Tongue (tissue), 2 donors: ENCODE measurements around the gene SARDH. TPM values are rescaled to one million over a fixed set of nuclear protein-coding genes. Genes with fewer than 3 reads are reported as not detected.
"Not testable (repeated sequence)": the region's sequence is repeated elsewhere in the genome, so short reads cannot be mapped to it uniquely, and the experiment has no call there.

Experiments used
- DNase-seq: peaks from one replicate; pipeline ENCODE4 v3.0.0-alpha.2; 2015
- total RNA-seq: library from RNA; depleted of rRNA; stranded (reverse); fragments of >200 nt; gene quantifications from one replicate; pipeline ENCODE4 v1.2.3, GENCODE V29; 2014

The SARDH gene
- total RNA-seq, 1 donor from 2014 or later, result 8.0 TPM

DNA sequence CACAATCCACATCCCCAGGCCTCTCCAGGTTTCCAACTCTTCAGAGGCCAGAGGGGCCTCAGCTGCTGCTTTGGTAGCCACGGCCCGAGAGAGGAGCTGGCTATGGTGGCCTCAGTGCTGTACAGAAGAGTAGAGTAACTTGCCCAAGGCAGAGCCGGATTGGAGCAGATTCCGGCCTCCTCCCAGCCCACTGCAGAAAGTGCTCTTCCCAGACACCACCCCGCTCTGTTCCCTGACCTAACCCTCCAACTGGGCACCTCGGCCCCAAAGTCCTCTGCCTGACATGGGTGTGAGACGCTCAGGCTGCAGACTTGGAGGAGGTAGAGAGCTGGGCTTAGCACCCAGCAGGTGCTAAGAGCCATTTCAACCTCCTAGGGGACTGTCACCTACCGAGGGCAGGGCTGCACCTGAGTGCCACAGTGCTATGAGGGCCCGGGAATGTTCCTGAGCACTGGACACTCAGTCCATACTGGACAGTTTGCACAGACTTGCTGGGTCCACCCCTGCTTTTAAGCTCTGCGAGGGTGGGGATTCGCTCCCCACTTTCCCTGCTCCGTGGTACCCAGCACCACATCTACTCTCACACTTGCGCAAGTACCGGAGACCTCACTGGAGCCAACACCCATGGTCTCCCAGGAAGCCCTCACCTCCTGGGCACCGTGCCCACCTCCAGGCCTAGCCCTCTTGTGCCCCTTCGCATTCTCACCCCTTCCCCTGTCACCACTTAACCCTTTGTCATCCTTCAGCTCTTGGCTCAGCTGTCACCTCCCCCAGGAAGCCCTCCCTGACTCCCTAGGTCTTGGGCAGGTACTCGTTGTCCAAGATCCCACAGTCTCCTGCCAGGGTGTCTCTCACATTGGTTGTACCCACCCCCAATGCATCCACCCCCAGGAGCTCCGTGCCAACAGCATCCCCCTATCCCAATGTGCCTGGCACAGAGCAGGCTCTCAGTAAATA is 52.2 kb downstream of the SARDH start:
- no peak for DNase-seq

DNA sequence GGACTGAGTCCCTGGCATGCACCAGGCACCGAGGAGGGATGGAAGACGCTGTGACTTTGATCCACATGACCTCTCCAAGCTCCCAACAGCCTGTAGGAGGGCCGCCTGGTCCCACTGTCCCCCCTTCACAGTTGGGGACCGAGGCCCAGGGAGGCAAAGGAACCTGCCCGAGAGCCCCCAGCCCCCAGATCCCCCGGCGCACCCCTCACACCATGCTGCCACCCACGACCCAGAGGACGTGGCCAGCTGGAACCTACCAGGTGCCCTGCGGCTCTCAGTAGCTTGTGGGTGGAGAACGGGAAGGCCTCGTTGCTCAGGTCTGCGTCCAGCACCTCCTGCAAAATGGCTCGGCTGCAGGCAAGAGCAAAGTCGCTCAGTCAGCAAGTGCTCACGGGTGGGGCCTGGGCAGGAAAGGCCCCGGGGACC is 53.2 kb downstream of the SARDH start:
- DNase-seq, result no peak

DNA sequence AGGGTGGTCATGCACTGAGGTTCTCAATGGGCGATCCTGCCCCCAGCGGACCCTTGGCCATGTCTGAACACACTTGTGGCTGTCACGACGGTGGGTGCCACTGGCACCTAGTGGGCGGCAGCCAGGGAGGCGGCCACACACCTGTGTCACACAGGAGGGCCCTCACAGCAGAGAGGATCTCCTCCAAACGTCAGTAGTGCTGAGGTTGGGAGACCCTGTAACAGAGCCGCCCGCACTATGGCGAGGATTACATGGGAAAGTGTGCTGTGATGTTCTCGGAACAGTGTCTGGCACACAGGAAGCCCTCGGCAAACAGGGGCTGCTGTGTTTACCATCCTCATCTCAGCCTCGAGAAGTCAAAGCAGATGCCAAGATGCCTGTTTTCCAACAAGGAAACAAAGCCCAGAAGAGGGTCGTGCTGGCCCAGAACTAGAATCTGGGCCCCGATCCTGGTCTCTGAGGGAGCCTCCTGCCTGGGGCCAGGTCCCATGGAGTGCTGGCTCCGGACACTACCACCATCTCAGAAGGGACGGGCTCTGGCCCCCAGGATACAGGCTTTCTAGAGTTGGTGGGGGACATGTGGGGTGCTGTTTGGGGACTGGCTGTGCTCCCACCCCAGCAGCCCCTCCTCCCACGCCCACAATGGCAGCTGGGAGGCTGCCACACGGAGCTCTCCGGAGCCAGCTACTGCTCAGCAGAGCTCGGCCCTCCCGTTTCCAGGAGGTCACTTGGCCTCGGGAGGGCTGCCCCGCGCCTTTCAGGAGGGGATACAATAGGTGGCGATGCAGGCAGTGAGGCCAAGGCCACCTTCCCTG is 53.8 kb downstream of the SARDH start:
- no peak for DNase-seq

DNA sequence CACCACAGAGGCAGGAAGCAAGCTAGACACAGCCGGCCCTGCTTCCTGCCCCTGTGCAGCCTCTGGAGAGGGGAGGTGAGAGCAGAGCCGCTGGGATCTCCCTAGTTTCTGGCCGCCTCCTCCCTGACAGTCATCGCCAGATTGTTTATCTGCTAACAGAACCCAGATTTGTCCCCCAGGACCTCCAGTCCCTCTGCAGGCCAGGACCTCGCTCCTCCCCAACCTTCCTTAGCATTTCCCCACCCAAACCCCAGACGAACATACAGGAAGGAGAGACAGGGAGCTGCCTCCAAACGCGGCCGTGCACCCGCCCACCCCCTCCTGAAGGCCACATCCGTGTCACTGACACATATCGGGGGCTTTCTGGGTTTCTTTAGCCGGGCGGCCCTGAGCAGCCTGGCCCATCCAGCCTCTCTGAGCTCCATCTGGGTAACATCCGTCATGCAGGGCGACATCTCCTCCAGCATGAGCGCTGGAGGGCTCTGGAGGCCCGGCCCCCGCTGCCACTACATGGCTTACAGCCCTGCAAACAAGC is 54.5 kb downstream of the SARDH start:
- peak; percentile 50 for DNase-seq

DNA sequence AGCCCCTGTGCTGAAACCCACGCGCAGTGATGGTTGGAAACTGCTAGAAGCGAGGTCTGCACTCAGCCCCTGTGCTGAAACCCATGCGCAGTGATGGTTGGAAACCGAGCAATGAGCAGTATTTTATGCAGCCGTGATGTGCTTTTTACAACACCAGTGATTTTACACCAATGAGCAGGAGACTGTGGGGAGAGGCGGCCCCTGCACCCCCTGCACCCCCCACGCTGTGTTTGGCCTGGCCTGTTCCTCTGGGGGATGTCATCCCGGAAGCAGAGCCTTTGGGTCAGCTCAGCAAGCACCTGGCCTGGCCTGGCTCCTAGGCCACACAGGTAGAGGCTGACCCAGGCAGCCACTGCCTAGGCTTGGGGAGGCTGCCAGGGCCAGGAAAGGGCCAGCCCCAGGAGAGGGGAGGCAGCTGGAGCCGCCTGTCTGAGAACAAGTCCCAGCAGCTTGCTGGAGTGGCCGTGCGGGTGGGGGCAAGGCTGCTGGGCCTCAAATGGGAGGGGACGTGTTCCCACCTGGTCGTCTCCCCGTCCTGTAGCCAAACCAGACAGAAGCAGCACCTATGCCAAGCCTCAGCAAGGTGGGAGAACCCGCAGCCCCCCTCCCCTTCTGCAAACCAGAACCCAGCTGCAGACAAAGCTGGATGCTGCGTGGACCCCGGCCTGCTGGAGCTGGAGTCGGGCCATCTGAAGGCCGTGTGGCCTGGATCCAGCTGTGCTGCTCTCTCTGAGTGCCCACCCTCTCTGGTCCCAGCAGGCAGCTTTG is 55.1 kb downstream of the SARDH start:
- peak; percentile 65 for DNase-seq

DNA sequence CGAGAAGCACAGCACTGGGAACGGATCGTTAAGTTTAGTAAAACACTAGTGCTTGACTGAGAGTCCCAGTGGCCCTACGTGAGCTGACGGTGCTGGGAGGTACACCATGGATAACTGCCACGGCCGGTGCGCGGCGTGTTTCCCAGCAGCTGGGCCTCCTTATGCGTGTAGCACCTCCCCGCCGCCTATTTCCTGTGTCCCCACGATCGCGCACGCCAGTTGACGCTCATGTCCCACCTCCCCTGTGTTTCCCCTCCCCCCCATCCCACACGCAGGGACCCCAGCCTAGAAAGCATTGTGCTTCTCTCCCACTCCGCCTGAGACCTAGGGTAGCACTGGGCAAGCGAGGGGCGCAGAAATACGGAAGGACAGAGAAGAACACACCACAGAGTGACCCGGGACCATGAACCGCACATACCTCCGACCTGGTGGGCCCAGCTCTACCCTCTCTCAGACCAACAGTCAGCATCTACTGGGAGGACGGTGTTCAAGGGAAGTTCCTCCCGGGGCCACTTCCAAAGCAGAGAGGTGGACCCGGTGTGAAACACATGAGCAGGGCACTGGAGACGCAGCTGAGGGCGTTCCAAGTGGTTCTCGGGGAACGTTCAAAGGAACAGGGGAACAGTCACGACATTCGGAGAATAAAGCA is 56.4 kb downstream of the SARDH start:
- DNase-seq, result no peak

DNA sequence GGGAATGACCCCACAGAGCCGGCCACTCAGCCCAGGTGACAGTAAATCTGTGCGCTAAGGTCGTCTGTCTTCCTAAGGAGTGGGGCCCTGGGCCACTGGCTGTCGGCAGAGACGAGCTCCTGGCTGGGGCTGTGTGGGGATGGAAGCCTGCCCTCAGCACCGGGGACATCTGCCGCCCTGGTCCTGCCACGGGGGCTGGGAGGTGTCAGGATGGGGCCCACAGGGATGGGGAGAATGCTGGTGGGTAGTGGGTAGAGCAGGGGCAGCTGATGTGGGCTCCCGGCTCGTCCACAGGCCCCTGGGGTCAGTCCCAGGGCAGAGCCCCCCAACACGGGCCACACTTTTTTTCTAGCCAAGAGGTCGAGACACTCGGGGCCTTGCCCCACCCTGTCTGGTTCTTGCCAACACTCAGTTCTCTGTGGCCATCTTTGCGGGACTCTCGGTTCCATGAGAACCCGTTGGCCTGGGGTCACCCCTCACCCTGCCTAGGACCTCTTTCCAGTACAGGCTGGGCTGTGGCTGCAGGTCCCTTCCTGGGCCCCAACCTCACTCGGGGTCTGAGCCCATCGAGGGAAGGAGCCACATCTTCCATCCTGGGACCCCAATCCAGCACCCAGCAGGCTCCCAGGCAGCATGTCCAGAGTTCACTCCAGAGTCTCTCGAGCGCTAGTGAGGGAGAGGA is 57.0 kb downstream of the SARDH start:
- no peak for DNase-seq

DNA sequence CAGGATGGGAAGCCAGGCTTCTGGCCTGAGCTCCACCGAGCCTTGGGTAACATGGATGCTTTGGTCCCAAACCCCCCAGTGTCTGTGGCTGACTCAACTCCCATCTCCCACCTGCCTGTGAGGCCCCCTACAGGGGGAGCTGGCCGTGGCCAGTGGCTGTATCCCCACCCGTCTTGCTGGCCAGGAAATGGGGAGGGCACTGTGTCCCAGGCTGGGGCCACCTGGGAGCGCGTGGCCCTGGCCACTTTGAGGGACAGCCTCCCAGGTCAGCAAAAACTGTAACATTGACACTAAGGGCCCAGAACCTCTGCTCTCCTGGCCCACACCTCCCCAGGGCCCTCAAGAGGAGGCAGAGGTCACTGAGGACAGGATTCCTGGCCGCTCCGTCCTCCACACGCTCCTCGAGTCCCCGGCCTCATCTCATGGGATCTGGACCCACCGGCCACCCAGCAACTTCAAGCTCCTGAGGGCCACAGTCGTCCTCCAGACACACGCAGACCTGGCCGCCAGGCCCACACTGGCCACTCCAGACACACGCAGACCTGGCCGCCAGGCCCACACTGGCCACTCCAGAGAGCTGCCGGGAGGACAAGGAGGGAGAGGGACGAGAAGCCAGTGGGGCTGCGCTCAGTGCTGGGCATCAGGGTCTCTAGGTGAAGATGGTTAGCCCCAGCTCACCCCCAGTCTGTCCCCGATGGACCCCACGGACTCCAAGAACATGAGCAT is 57.7 kb downstream of the SARDH start:
- DNase-seq, result no peak

DNA sequence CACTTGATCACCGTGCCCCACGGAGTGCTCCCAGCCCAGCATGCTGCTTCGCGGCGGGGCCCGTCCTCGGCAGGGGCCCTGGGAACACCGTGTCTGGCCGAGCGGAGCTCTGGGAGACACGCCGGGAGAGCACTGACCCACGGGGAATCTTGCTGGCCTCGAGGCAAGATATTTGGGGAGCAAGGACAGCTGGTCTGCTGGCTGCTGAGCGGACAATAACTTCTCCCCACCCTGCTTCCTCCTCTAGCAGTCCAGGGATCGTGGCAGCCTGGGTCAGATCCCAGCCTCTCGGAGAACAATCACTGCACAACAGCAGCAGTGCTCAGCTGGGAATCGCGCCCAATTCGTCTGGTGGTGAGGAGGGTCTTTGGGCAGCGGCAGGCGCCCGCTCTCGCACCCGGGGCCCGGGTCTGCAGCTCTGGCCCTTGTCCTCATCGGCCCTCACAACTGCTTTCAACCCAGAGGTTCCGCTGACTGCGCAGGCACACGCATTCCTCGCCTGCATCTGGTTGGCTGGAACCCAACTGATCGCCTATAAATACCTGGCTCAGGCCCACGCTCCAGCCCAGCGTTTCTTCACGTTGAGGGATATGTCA is 58.6 kb downstream of the SARDH start:
- DNase-seq, result no peak

DNA sequence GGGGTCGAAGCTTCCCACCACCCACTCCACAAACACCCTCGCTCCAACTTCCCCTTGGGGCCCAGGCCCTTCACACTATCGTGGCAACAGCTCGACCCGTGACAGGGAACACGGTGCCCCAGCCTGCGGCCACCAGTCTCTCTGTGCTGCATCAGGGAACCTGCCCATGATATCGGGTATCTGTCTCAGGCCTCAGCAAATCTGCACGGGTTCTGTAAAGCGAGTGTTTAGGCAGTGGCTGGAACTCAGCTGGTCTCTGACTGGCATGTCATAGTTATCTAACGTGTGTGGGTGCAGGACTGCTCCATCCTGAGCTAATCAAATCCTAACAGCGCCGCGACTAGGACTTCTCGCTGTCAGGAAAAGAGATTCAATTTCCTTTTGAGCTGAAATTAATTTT is 59.1 kb downstream of the SARDH start:
- no peak for DNase-seq

DNA sequence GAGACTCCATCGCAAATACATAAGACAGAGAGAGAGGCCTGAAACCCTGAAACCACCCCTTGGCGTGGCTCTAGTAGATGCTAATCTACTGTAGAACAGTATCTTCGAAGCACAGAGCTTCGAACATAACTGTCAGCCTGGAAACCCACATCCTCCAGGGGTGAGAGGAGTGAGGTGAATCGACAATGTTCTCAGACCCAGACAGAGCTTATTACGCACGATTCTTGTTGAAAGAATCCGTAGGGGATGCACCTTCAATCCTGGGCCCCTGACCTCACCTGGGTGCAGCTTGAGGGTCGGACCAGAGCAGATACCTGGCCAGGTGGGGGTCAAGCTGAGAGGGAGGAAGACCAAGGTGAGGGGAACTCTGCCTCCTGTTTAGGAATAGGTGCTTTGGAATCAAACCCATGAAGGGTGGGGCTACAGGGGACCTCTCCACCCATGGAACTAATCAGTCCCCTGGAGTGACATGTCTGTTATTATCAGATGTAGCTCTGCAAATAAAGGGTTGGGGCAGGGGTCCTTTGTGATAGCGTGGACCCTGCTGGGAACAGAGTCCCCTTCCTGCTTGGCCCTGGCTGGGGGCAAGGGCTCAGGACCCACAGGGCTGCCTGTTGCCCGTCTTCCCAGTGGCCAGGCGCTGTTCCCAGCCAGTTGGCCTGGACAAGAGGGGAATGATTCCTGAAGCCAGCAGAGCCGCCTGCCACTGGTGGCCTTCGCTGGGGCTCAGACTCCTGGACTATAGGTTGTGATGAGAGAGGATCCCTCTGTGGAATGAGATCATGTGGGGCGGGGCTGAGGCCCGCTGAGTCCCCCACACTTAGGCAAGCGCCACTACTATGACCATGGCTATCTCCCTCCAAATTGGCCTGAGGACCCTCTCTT is 60.8 kb downstream of the SARDH start:
- no peak for DNase-seq

DNA sequence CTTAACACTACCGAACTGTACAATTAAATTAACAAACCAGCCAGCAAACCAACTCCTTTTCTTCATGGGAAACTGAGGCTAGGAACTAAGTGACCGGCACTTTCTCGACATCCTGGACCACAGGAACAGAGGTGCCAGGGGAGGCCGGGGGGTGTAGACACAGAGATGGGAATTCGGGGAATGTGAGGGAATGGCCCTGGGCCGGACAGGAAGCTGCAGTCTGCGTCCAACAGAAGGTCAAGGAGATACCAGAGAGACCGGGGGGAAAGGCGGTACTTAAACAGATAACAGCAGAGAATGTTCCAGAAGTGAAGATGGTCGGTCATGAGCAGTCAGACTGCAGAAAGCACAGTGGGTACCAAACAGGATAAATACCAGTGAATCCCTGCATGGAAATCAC is 61.7 kb downstream of the SARDH start:
- DNase-seq, result no peak

DNA sequence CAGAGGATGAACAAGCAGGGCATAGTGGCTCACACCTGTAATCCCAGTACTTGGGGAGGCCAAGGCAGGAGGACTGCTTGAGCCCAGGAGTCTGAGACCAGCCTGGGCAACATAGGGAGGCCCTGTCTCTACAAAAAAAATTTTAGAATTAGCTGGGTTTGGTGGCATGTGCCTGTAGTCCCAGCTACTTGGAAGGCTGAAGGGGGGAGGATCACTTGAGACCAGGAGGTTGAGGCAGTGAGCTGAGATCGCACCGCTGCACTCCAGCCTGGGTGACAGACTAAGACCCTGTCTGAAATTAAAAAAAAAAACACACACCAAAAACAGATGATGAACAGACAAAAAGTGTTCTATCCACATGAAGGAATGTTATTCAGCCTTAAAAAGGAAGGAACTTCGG is 62.4 kb downstream of the SARDH start:
- DNase-seq, result not testable (repeated sequence)

DNA sequence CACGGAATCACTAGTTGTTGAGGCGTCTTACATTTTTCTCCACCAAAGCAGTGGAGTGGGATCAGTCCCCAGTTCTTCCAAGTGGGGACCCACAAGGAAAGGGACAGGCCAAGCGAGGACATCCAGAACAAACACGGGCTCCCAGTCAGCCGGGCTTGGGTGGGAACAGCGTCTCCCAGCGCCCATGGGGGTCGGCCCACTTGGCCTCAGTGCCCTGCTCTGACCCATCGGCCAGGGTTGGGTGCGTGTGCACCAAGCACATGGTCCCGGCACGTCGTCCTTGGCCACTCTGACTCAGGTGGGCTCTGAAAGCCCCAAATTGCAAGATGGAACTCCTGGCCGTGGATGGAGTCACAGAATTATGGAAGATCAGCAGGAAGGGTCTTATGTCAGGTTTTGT is 64.1 kb downstream of the SARDH start:
- DNase-seq, result no peak

DNA sequence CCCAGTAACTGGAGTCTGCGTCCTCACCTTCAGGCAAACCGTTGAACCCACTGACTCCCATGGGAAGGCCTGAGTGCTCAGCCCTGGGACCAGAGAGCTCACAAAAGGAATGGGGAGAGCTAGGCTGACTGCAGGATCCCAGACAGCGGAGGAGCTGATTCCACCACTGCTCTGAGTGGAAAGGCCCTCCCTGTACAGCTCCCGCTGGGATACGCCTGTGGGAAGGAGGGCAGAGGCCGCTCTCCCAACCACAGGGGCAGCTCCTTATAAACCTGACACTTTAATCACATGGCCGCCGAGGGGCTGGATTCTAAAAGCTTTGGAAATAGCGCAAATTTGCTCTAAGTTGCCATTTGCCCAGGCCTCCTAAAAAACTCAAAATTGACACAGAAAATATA is 64.9 kb downstream of the SARDH start:
- peak; percentile 35 for DNase-seq

DNA sequence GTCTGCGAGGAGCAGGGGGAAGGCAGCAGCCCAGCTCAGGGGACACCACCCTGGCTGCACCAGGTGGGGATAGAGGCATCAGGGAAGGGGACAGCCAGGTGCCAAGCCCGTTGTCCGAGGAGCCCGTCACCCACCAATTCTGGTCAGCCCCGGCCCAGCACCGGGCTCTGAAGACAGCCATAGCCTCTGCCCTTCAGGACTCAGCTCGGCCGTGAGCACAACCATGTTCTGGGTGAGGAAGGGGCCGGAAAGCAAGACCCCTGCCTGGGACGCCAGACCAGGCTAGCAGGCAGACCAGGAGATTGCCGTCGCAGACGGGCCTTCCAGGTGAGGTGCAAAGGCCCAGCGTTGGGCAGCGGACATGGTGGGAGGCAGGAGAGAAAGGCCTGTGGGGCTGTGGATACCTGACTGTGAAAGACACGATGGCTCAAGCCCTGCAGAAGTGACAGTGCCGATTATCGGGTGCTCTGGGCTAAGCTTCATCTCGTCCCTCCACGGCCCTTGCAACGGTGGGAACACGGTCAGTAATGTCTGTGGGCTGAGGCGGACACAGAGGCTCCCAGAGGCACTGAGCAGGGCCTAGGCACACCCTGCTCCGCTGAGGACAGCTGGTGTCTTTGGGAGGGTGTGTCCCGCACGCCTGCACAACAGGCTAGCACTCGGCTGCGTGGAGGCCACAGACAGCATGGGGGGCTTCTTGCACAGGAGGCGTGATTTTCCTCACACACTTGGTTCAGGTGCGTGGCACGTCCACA is 65.5 kb downstream of the SARDH start:
- no peak for DNase-seq

DNA sequence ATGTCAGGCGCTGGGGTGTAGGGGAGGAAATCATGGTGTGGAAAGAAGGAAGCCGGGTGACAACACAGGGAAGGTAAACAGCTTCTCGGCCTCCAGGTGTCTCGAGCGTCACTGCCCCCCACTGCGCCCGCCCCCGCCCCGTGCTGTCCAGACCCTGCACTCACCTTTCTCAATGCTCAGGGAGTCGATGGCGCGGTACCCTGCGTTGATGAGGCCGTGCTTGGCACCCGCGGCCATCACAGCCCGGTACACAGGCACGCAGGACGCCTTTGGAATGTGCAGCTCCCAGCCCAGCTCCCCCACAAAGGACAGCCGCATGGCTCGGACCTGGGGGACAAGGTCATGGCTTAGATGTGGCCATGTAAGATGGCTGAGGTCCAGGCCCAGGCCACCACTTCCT is 66.8 kb downstream of the SARDH start:
- DNase-seq, result no peak

DNA sequence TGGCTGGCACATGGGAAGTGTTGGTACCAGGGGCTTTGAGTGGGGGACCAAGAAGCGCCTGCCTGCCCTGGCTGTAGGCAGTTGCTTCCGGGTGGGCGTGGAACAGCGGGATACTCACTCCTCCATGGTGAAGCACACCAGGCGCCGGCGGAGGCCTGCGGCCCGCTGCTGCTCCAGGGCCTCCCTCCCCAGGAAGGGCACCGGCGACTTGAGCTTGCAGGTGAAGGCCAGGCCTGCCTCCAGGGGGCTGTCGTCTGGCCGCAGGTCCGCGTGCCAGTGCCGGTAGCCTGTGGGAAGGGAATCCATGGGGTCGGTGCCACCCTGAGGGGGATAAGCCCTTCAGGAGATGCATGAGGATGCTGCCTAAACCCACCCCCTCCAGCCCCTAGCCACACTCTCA is 67.7 kb downstream of the SARDH start:
- no peak for DNase-seq
